Measurements from ENCODE around the gene RNLS.
"Not testable (repeated sequence)": the region's sequence is repeated elsewhere in the genome, so short reads cannot be mapped to it uniquely, and the experiment has no call there.

RNLS gene

DNA sequence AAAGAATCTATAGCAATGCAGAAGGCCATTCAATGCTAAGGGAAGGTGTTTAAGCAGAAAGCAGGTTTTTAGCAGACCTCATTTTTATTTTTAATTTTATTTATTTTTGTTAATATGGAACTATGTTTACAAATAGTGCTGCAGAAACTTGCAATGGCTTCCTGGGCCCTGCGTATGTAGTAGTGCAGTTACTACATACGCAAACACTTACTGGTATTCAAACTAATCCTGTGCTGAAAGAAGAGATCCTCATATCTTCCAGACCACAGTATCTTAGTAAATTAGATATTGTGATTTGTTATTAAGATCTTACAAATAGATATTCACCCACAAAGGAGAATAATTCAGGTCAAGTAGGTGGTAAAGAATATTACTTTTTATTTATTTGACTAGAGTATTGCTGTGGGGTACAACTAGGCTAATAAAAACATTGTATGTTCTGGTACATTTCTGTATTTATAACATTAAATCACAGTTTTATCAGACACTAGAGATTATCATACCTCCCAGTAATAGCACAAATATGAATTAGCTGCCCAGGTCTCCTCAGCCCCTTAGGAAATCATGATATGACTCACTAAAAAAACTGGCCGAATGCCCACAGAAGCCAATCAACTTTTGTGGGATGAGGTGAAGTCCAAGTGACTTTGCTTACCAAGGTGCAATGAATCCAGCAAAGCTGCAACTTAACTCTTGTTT lies 57.6 kb downstream of the RNLS start:
- DNase-seq (ENCODE audit: low read depth in 1 of 2, low spot score in 1 of 2), result no peak

DNA sequence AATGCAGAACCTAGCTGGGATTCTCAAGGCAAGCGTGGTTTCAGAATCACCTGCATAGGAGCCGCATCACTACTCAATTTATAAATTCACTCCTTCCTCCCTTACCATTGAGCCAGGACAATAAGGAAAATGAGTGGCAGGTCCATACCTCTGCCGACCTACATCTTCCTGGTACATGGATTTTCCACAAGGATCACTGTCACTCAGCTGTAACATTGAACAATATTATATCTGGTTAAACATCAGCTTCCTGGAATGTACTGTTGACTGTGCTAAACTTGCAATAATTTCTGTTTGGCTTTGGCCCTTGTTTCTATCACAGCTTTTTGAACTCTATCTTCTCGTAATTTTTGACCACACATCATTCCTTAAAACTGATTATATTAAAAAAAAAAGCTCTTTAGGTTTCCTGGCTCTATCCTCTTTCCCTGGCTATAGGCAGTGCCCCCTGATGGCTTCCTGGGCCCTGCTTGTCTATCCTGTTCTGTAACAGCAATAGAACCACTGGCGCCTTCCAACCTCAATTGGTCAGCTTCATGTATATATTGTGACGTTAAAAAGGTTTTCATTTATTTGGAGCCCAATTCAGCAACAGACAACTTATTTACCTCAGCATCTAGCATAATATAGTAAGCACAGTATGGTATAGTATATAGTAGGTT lies 59.2 kb downstream of the RNLS start:
- no peak for DNase-seq (ENCODE audit: low read depth in 1 of 2, low spot score in 1 of 2)

- DNase-seq (ENCODE audit: low read depth in 1 of 2, low spot score in 1 of 2), result no peak
Observed at GRCh38 chr10:88522715-88523114, 60.4 kb downstream of the RNLS start.

- no peak for DNase-seq (ENCODE audit: low read depth in 1 of 2, low spot score in 1 of 2)
Observed at GRCh38 chr10:88521791-88522190, 61.3 kb downstream of the RNLS start.

GRCh38 chr10:88515235-88515634 lies 67.9 kb downstream of the RNLS start:
- DNase-seq (ENCODE audit: low read depth in 1 of 2, low spot score in 1 of 2), result no peak

DNA sequence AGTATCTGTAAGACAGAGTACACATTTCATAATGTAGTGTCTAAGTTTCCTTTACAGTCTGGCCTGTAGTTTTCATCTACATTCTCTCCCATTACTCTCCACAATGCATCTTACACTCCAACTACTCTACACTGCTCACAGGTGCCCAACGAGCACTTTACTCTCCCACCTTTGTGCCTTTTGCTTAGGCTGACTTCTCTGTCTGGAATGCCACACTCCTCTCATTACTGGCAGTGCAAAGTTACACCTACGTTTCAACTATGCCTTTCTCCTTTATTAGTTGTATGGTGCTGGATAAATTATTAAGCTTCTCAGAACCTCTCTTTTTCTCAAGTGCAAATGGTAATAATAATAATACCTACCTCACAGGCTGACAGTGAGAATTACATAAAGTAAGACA lies 70.5 kb downstream of the RNLS start:
- DNase-seq (ENCODE audit: low read depth in 1 of 2, low spot score in 1 of 2), result no peak

DNA sequence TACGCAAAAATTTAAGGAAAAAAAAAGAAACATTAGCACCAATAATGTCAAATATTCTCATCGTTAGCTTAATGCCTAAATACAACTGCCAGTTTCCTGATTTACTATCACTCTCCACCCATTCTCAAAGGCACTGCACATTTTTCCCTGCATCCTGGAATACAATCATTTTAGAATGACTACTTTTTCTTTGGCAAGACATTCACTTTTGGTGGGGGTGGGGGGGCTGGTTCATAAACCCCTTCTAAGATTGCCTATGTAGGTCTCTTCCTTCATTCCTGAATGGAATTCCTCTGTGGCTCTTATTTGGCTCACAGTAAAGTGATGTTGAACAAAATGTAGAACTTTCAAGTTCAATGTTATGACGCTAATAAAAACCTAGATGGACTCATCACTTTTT lies 74.3 kb downstream of the RNLS start:
- DNase-seq (ENCODE audit: low read depth in 1 of 2, low spot score in 1 of 2), result no peak

- DNase-seq (ENCODE audit: low read depth in 1 of 2, low spot score in 1 of 2), result no peak
Observed at GRCh38 chr10:88507826-88508453, 75.2 kb downstream of the RNLS start.

- no peak for DNase-seq (ENCODE audit: low read depth in 1 of 2, low spot score in 1 of 2)
Observed at GRCh38 chr10:88507404-88507803, 75.7 kb downstream of the RNLS start.

- no peak for DNase-seq (ENCODE audit: low read depth in 1 of 2, low spot score in 1 of 2)
Observed at GRCh38 chr10:88505680-88506215, 77.4 kb downstream of the RNLS start.

GRCh38 chr10:88505265-88505664 lies 77.9 kb downstream of the RNLS start:
- DNase-seq (ENCODE audit: low read depth in 1 of 2, low spot score in 1 of 2), result no peak

DNA sequence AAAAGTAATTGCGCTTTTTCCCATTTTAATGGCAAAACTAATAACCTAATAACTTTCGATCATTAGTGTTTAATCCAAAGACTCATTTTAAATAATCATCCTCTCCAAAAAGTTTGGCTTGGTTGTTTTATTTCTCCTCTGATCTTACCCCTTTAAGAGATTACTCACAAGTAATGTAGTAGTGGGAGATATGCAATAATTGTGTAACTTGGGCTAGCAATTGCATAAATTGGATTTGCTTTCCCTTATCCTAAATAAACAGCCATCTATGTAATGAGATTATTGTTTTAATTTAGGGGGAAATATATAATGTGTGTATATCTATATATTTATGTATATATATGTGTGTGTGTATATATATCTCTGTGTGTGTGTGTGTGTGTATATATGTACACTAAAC lies 82.5 kb downstream of the RNLS start:
- DNase-seq (ENCODE audit: low read depth in 1 of 2, low spot score in 1 of 2), result no peak

DNA sequence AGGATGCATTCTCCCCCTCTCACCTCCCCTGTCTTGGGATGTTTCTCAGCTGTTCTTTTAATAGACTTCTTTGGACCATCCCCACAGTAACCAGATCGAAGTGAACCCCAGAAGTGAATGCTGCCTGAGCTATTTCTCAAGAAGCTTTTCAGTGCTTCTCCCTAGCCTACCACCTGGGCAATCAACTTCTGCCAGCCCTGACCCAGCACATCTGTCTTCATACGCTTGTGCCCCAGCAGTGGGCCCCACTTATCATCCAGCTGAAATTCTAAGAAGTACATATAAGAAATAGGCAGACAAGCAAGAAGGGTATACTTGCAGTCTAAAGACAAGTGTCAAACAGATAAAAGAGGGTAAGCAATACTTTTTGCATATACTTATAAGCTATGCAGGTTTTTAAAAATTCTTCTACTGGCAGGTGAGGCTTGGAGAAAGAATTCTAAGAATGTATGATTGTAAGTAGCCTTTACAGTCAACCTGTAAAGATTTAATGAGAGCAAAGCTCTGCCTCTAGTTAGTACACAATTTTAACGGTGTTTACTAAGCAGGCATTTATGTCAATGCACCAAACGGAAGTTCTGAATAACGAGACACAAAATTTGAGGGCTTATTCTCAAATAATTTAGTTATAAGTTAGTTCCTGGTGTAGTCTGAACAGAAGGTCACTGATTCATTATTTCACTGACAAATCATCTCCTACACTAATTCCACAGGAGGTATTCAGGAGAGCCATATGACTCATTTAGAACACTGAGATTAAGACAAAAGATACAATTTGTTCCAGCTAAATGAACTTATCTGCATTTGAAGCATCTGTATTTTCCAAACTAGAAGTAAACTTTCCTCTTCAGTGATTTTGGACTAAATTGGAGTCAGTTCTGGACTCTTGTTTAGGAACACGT lies 83.3 kb downstream of the RNLS start:
- no peak for DNase-seq (ENCODE audit: low read depth in 1 of 2, low spot score in 1 of 2)

DNA sequence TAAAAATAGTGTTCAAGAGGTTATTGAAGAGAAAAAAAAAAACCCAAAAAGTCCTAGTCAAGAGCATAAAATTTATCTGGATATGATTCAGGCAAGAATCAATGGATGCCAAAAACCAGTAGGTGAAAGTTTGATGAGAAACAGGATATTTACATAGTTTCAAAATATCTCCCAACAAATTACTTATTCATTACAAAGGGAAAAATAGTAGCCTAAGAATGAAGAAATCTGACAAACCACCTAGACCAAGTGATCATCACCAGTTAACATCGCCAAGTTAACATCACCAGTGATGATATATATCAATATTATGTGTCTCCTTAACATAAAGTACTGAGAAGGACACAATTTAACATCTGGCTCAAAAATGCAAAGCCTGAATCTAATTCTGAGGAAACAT lies 85.2 kb downstream of the RNLS start:
- no peak for DNase-seq (ENCODE audit: low read depth in 1 of 2, low spot score in 1 of 2)

DNA sequence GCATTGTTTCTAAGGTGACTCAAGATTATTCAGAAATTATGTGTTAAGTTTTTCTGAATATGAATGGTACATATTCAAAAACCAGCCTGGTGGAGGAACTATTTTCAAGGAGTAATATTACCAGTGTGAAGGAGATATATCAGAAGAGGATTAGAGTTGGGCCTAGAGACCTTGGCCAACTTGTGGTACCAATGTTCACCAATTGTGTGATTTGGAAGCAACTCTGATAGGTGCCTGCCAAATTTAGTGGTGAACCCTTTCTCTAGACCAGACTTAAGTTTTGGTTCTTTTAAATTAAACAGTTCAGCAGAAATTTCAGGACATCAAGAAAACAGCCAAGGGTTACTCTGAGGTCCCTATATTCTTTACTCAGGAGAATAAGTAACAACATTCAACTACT lies 88.6 kb downstream of the RNLS start:
- no peak for DNase-seq (ENCODE audit: low read depth in 1 of 2, low spot score in 1 of 2)

DNA sequence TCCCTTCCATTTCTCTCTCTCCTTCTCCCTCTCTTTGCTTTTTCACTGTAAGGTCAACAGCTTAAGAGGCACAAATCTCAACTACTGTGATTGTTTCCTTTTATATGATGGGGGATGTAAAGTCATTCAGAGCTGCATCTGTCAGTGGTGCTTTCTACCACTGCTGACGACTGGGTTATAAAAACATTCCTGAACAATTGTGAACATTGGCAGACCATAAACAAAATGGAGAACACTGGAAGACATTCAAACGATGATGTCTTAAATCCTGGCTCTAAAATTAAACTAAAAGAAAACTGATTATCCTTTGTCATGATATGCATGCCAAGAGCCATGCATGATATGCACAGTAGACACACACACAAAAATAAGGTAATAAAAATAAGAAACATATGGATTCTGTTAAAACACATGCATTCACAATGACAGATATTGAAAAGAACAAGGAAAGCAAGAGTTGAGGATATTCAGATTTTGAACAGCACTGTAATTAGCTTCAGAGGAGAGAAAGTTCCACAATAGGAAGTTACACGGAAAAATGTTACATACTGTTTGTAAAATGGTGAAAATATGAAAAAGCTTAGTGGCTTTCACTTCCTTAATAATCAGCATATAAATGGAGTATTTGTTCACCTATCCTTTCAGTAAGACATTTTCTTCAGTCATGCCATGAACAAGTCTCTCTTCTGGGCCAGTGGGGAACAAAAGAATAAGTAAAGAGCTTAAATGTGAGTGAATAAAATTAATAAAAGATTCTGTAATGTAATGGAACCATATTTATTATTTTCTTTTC lies 89.2 kb downstream of the RNLS start:
- DNase-seq (ENCODE audit: low read depth in 1 of 2, low spot score in 1 of 2), result no peak

DNA sequence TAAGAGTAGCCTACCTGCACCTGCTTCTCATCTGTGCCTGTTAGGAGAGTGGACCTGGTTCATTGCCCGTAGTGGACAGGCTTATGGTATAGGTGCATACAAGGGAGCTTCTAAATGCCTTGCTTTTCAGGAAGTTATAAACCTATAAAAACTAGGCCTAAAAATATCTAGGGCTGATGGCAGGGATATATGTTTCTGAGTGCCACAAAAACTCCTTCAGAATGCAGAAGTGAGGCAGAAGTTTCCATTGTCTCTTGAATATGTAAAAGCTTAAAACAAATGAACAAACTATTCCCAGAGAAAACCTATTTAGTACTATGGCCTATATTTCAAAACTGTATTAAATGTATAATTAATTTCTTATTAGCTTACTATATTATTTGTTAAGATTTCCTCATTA lies 91.8 kb downstream of the RNLS start:
- no peak for DNase-seq (ENCODE audit: low read depth in 1 of 2, low spot score in 1 of 2)

- DNase-seq (ENCODE audit: low read depth in 1 of 2, low spot score in 1 of 2), result no peak
Observed at GRCh38 chr10:88490231-88490980, 92.7 kb downstream of the RNLS start.

GRCh38 chr10:88489107-88489506 lies 94.0 kb downstream of the RNLS start:
- no peak for DNase-seq (ENCODE audit: low read depth in 1 of 2, low spot score in 1 of 2)

DNA sequence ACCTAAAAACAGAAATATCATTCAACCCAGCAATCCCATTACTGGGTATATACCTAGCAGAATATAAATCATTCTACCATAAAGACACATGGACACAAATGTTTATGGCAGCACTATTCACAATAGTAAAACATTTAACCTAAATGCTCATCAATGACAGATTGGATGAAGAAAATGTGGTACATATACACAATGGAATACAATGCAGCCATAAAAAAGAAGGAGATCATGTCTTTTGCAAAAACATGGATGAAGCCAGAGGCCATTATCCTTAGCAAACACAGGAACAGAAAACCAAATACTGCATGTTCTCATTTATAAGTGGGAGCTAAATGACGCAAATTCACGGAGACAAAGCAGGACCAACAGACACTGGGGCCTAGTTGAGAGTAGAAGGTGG lies 96.3 kb downstream of the RNLS start:
- DNase-seq (ENCODE audit: low read depth in 1 of 2, low spot score in 1 of 2), result not testable (repeated sequence)

Measured in activated CD4-positive, alpha-beta T cell treated with anti-CD3 and anti-CD28 coated beads, Interleukin-2, amount 50 U/mL, for 24 hours (primary cell).